Calu3 (cell line): ENCODE measurements around the gene LRRIQ3. TPM values are rescaled to one million over a fixed set of nuclear protein-coding genes. Genes with fewer than 3 reads are reported as not detected.

Source experiments
- BruUV-seq: library from RNA; stranded (reverse); fragments of 400-500 nt; replicated peaks from 2 replicates; lab custom pipeline; 2021; lab: Mats Ljungman, UMichigan
- CTCF ChIA-PET: fragments of 300-600 bp; sonication (Branson Sonifier 250); formaldehyde crosslinking; loops from one replicate; lab custom pipeline; 2022; ENCODE audit warnings: antibody characterized with exemption; lab: Charles Lee
- DNase-seq: peaks from one replicate; pipeline ENCODE4 v3.0.0; 2022
- H3K27ac Mint-ChIP-seq: one replicate; pipeline ENCODE4 v1.8.0; 2022; ENCODE audit warnings: mixed read lengths; ENCODE audit not compliant: unreplicated experiment
- H3K27me3 Mint-ChIP-seq: one replicate; pipeline ENCODE4 v1.8.0; 2022; ENCODE audit warnings: mixed read lengths; ENCODE audit not compliant: unreplicated experiment
- H3K36me3 Mint-ChIP-seq: one replicate; pipeline ENCODE4 v1.8.0; 2022; ENCODE audit warnings: mild to moderate bottlenecking, moderate library complexity, mixed read lengths; ENCODE audit not compliant: insufficient read depth, unreplicated experiment
- H3K4me1 Mint-ChIP-seq: one replicate; pipeline ENCODE4 v1.8.0; 2022; ENCODE audit warnings: mild to moderate bottlenecking, low read depth, mixed read lengths; ENCODE audit not compliant: unreplicated experiment
- H3K4me3 Mint-ChIP-seq: one replicate; pipeline ENCODE4 v1.8.0; 2022; ENCODE audit warnings: mild to moderate bottlenecking, low read depth, moderate library complexity, mixed read lengths; ENCODE audit not compliant: unreplicated experiment
- H3K9me3 Mint-ChIP-seq: one replicate; pipeline ENCODE4 v1.8.0; 2022; ENCODE audit warnings: low read depth, mixed read lengths; ENCODE audit not compliant: unreplicated experiment
- intact Hi-C: fragments of 100-400 bp; cut with micrococcal nuclease; formaldehyde crosslinking; loops from one replicate; pipeline ENCODE4 v1.10.0; 2022; ENCODE audit not compliant: unreplicated experiment
- total RNA-seq: library from RNA; stranded (reverse); gene quantifications from 2 replicates; pipeline ENCODE4 v1.2.3, GENCODE V29; 2022
- TF ChIP-seq, protein P1 (sequence below): fragments of 200-600 bp; IDR thresholded peaks from one replicate; pipeline ENCODE4 v1.8.0; 2022; ENCODE audit warnings: antibody characterized with exemption; ENCODE audit not compliant: unreplicated experiment

The LRRIQ3 gene
- total RNA-seq, 1 experiment from 2014 or later = 0.52 TPM

DNA sequence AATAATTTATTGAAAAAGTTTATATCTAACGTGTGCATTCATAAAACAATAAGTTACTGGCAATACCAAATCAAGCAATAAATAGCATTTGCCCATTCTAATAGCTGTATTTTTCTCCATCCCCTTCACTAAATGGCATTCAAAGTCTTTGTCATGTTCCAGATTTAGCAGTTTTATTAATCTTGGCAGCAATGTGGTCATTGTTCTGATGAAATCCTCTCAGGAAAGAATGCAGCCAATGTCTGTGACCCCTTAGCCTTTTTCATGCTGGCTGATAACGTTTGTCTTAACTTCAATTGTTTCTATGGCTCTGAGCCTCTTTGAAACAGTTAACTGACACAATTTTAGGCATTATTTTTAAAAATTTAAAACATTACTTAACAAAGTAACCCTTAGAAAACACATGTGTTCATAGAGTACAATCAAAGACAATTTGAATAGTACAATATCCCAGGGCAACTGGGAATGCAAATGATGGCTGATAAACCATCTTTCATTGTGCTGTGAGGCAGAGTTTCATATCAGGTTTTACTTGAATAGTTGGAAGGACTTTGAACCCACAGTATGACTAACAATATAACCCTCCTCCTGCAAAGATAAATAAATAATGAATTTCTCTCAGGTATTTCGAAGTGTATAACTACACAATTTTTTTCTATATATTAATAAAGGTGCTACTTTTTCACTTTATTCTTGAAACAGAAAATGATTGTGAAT is 217.5 kb downstream of the LRRIQ3 start:
- BruUV-seq = no TSS peak
- intact Hi-C loops = no loop called here
- peak overlapping the region; percentile 80 for H3K27ac Mint-ChIP-seq
- no peak overlapping the region for H3K4me3 Mint-ChIP-seq
- no peaks in the 10 kb centered on the region for H3K27me3 Mint-ChIP-seq
- CTCF ChIA-PET = no interaction called here
- peak; percentile 16 for DNase-seq
- peaks cover 3% of the 10 kb centered on the region for H3K9me3 Mint-ChIP-seq
- no peaks in the 10 kb centered on the region for H3K36me3 Mint-ChIP-seq
- TF ChIP-seq, protein P1, sequence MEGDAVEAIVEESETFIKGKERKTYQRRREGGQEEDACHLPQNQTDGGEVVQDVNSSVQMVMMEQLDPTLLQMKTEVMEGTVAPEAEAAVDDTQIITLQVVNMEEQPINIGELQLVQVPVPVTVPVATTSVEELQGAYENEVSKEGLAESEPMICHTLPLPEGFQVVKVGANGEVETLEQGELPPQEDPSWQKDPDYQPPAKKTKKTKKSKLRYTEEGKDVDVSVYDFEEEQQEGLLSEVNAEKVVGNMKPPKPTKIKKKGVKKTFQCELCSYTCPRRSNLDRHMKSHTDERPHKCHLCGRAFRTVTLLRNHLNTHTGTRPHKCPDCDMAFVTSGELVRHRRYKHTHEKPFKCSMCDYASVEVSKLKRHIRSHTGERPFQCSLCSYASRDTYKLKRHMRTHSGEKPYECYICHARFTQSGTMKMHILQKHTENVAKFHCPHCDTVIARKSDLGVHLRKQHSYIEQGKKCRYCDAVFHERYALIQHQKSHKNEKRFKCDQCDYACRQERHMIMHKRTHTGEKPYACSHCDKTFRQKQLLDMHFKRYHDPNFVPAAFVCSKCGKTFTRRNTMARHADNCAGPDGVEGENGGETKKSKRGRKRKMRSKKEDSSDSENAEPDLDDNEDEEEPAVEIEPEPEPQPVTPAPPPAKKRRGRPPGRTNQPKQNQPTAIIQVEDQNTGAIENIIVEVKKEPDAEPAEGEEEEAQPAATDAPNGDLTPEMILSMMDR = no peak
- H3K4me1 Mint-ChIP-seq = peaks cover 21% of the 10 kb centered on the region

DNA sequence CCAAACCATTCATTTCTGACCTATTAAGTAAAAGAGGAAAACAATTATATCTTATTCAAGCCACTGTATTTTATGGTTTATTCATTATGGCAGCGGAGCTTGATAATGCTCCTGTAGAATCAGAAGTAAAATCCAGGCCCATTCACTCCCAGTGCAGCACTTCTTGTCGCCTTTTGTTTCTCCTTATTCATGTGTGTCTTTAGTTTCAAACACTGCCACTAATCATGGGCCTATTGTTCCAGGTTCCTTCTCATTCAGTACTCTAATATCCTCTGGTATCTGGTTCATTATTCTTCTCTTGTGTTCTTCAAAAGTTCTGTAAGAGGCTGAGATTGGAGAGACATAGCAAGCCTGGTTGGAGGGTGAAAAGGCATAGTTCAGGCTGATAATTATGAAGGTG is 218.3 kb downstream of the LRRIQ3 start:
- no peaks in the 10 kb centered on the region for H3K36me3 Mint-ChIP-seq

DNA sequence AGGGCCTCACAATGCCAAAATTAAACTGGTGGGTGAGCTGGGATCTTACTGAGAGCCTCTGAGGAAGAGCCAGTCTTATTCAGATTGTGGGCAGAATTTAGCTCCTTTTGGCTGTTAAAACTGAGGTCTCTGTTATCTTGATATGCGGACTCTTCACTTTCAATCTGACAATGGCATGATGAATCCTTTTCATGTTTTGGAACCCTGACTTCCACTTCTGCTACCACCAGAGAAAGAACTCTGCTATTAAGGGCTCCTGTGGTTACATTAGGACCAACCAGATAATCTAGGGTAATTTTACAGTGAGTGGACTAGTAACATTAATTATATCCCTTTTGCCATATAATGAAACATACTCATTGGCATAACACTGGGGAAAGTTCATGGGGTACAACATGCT is 219.0 kb downstream of the LRRIQ3 start:
- CTCF ChIA-PET = no interaction called here
- TF ChIP-seq, protein P1 = no peak
- Mint-ChIP-seq H3K27me3 (no peaks in the 10 kb centered on the region), H3K27ac (peak overlapping the region; percentile 80), H3K36me3 (no peaks in the 10 kb centered on the region), H3K4me3 (no peak overlapping the region), H3K9me3 (peaks cover 3% of the 10 kb centered on the region), H3K4me1 (peaks cover 27% of the 10 kb centered on the region)
- intact Hi-C loops = no loop called here
- no TSS peak for BruUV-seq
- DNase-seq = no peak

More for the DNA sequence above, 218.3 kb downstream of the LRRIQ3 start:
- Mint-ChIP-seq H3K27me3 (no peaks in the 10 kb centered on the region), H3K4me1 (peaks cover 21% of the 10 kb centered on the region), H3K4me3 (no peak overlapping the region), H3K9me3 (peaks cover 3% of the 10 kb centered on the region), H3K27ac (peak overlapping the region; percentile 80)
- intact Hi-C loops = no loop called here
- no TSS peak for BruUV-seq
- CTCF ChIA-PET = no interaction called here
- no peak for DNase-seq
- TF ChIP-seq, protein P1 = no peak

Other genes starting within 250 kb of the LRRIQ3 start
- 16.1 and 19.1 TPM in 2 replicates for gene FPGT, start 66 bp upstream of the LRRIQ3 start, total RNA-seq
- not detected in 2 replicates for gene TNNI3K, start 37.2 kb upstream of the LRRIQ3 start, total RNA-seq